Panc1 (cell line): Measurements from ENCODE around the gene NCOA4.

Experiments used
- POLR2AphosphoS5 ChIP-seq: IDR thresholded peaks from 2 replicates; pipeline ENCODE4 v1.6.1; 2012; ENCODE audit warnings: mild to moderate bottlenecking, low read depth, low read length, moderate library complexity
- TCF7L2 ChIP-seq: IDR thresholded peaks from 2 replicates; pipeline ENCODE4 v1.6.1; 2011; ENCODE audit warnings: mild to moderate bottlenecking, low read depth, low read length, inconsistent platforms
- TF ChIP-seq, protein P1 (sequence below): fragments of 450-650 bp; IDR thresholded peaks from 2 replicates; pipeline ENCODE4 v1.5.1; 2017; ENCODE audit warnings: mild to moderate bottlenecking

DNA sequence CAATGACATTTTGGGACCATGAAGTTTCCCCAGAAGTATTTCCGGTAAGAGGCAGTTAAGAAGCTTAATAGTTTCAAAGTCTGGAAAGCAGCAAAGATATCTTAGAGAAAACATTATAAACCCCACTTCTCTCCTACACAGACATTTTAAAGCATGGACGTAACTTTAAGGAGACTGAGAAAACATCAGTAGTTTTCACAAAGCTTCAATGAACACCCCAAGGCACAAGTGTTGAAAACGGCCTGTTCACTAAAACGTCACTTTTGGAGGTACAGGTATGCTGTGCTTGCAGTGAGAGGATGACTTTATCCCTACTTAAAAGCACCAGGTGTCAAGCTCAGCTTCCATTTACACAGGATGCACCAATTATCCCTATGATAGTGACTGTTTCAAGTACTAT is 25.0 kb downstream of the NCOA4 start:
- TF ChIP-seq, protein P1, sequence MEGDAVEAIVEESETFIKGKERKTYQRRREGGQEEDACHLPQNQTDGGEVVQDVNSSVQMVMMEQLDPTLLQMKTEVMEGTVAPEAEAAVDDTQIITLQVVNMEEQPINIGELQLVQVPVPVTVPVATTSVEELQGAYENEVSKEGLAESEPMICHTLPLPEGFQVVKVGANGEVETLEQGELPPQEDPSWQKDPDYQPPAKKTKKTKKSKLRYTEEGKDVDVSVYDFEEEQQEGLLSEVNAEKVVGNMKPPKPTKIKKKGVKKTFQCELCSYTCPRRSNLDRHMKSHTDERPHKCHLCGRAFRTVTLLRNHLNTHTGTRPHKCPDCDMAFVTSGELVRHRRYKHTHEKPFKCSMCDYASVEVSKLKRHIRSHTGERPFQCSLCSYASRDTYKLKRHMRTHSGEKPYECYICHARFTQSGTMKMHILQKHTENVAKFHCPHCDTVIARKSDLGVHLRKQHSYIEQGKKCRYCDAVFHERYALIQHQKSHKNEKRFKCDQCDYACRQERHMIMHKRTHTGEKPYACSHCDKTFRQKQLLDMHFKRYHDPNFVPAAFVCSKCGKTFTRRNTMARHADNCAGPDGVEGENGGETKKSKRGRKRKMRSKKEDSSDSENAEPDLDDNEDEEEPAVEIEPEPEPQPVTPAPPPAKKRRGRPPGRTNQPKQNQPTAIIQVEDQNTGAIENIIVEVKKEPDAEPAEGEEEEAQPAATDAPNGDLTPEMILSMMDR, result no peak
- TF ChIP-seq POLR2AphosphoS5 (no peak), TCF7L2 (no peak)
